Kidney epithelial cell (primary cell): ENCODE results near the gene GALNT7. TPM values are rescaled to one million over a fixed set of nuclear protein-coding genes. Genes with fewer than 3 reads are reported as not detected.

ENCODE experiments used
- DNase-seq: peaks from one replicate; pipeline ENCODE4 v3.0.0-alpha.2; 2010; ENCODE audit warnings: low read depth
- H3K27me3 ChIP-seq: 2 replicates; pipeline ENCODE4 v1.6.0; 2011; ENCODE audit warnings: low read length; ENCODE audit not compliant: control insufficient read depth, insufficient read depth
- H3K36me3 ChIP-seq: 2 replicates; pipeline ENCODE4 v1.5.1; 2011; ENCODE audit warnings: low read length; ENCODE audit not compliant: control insufficient read depth, insufficient read depth
- H3K4me3 ChIP-seq: 2 replicates; pipeline ENCODE4 v1.5.1; 2011; ENCODE audit warnings: low read depth, mild to moderate bottlenecking, control low read depth, low read length
- CTCF ChIP-seq: IDR thresholded peaks from 2 replicates; pipeline ENCODE4 v1.5.1; 2011; ENCODE audit warnings: mild to moderate bottlenecking, moderate library complexity, low read length, control low read depth, inconsistent platforms; ENCODE audit not compliant: insufficient read depth, poor library complexity, severe bottlenecking
- total RNA-seq: library from RNA; depleted of rRNA; stranded (reverse); fragments of >200 nt; gene quantifications from 2 replicates; pipeline ENCODE4 v1.2.3, GENCODE V29; 2015

GALNT7 gene
- total RNA-seq, 1 donor from 2014 or later, result 46.6 TPM

DNA sequence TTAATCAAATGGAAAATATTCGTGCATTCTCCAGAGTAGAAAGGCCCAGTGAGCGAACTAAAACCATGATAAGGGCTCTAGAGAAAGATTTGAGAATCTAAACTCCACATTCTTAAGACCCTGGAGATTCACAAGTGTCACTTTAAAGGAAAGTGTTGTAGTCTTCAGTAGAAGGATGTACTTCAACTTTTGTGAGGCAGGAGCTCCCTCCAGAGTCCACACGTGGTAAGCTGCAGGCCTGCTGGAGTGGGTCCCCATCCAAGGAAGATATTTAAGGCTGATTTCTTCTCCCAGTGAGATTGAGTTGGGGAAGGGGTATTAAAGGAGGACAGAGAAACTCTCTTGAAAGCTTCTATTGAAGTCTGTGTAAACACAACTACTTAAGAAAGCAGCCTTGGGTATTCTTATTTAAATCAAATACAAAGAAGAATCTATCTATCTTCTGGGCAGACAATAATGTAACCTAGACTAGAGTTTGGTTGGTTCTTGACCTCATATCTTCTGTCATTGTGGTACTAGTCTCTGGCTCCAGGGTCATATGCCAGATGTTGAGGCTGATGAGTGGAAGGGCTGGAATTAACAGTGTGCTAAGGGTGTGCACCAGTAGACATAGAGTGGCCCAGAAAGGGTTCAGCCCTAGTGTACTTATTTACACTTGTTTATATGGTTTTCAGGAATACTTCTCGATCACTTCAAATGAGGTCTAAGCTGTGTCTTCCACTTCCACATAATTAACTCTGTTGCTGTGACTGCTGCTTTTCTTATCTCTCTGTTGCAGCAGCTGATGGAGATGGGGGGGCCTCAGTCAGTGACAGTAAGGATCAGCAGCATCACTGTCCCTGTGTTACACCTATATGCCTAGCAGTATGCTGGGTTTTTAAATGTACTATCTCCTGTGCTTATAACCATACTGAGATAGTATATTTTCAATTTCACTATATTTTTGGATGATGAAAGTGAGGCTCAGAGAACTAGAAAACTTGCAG is 89.4 kb downstream of the GALNT7 start:
- no peak for DNase-seq
- TF ChIP-seq CTCF, result peak; percentile 72
- no peak overlapping the region for H3K4me3 ChIP-seq

DNA sequence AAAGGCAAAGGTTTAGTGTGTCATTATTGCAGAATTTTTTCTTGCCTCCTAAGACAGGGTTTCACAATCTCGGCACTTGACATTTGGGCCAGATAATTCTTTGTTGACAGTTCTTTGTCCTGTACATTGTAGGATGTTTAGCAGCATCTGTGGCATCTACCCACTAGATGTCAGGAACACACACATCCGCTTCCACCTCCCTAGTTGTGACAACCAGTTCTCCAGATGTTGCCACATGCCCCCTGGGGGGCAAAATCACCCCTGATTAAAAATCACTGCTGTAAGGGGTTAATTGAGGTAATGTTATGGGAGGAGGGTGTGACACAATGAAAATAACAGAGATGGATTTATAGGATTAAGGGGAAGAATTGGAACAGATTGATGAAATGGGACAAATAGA is 90.3 kb downstream of the GALNT7 start:
- DNase-seq, result no peak
- H3K36me3 ChIP-seq, result no peaks in the 10 kb centered on the region
- H3K27me3 ChIP-seq, result no peaks in the 10 kb centered on the region
- H3K4me3 ChIP-seq, result no peak overlapping the region
- no peak for TF ChIP-seq CTCF

More for the DNA sequence above, 89.4 kb downstream of the GALNT7 start:
- no peaks in the 10 kb centered on the region for H3K36me3 ChIP-seq
- no peaks in the 10 kb centered on the region for H3K27me3 ChIP-seq

DNA sequence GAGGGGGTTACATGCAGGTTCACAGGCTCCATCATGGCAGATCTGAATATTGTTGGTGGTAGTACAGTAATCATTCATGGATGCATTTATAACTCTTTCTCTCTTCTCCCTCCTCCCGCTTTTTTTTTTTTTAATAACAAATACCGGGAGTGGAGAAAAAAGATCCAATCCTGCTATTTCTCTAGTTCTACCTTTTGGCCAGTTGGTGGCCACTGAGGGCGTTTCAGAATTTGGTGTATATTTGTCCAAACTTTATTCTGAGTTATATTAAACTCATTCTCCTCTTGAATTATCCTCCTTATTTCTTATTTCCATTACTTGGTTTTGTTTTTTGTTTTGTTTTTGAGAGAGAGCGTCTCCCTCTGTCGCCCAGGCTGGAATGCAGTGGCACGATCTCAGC is 90.7 kb downstream of the GALNT7 start:
- no peak for TF ChIP-seq CTCF
- Histone ChIP-seq H3K36me3 (no peaks in the 10 kb centered on the region), H3K4me3 (no peak overlapping the region), H3K27me3 (no peaks in the 10 kb centered on the region)
- no peak for DNase-seq

DNA sequence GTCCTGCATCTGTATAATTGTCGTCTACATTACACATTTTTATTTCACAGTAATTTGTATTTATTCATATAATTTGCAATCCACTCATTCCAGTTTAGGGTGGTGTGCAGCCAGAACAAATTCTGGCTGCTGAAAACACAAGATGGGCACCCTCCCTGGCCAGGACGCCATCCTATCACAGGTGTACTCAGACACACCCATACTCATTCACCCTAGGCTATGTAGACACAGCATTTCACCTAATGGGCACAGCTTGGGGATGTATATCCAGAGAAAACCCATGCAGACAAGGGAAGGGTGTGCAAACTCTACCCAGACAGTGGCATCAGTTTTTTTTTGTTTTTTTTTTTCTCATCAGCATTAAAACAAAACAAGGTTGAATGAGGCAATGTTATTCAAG is 92.4 kb downstream of the GALNT7 start:
- H3K36me3 ChIP-seq, result no peaks in the 10 kb centered on the region
- DNase-seq, result no peak
- H3K27me3 ChIP-seq, result no peaks in the 10 kb centered on the region
- no peak for TF ChIP-seq CTCF
- no peak overlapping the region for H3K4me3 ChIP-seq

DNA sequence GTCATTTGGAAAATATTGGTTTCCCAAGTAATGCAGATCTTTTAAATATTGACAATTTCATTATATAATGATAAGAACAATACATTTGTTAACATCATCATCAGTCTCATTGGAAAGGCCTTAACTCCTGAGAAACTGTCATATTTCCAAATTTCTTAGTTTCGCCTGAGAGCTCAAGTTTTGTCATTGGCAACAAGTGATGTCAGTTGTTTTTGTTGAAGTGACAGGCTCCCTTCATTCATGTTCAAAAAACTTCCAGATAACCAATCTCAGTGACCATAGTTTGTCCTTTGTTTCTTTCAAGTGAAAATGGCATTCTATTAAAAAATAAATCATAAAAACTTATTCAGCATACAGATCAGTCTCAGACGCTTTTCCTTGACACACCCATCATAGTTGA is 93.8 kb downstream of the GALNT7 start:
- Histone ChIP-seq H3K27me3 (no peaks in the 10 kb centered on the region), H3K4me3 (no peak overlapping the region), H3K36me3 (no peaks in the 10 kb centered on the region)
- no peak for TF ChIP-seq CTCF
- DNase-seq, result no peak
